Left ventricle myocardium superior (tissue), 1 donor: Measurements from ENCODE around the gene CPSF3. TPM values are rescaled to one million over a fixed set of nuclear protein-coding genes. Genes with fewer than 3 reads are reported as not detected.

ENCODE experiments used
- ATAC-seq: fragments of 200-7000 bp; cut with Tn5 transposase; one replicate; pipeline ENCODE4 v1.9.1; 2020; ENCODE audit warnings: mild to moderate bottlenecking, moderate library complexity
- DNase-seq: peaks from one replicate; pipeline ENCODE4 v3.0.0-alpha.2; 2020
- intact Hi-C: fragments of 100-400 bp; cut with micrococcal nuclease; formaldehyde crosslinking; loops from one replicate; pipeline ENCODE4 v1.11.0; 2022
- long read RNA-seq: library from polyadenylated mRNA; unstranded; transcript quantifications from one replicate; pipeline ENCODE4 v2.0.0, GENCODE V29; 2021
- total RNA-seq: library from RNA; stranded (reverse); fragmentation: NEBNext Ultra II Directional; extraction: Animal tissue kit (Norgen Biotek cat#: 25700); gene quantifications from one replicate; pipeline ENCODE4 v1.2.1, GENCODE V29; 2021
- donor health status: DM: no; HTN: yes; CAD: no; lungs with severe emphysema.

CPSF3 gene
- total RNA-seq = 15.5 TPM
- long read RNA-seq, transcript CPSF3-201 (18 exons, 2,345 nt) = major isoform, 37 of 41 reads
- long read RNA-seq, partial matches to known transcripts = 1 of 41 reads
- long read RNA-seq, other reads (novel, unspliced or antisense) = 3 of 41 reads

- ATAC-seq (peak; percentile 97), DNase-seq (peak; percentile 99)
- intact Hi-C loops = no loop called here
These were observed at the start of gene CPSF3, which contains the start of gene ITGB1BP1 for GRCh38 chr2:9423100-9423921. Gene CPSF3 (plus strand): TSS chr2:9423654. CDS start chr2:9423774, 120 bp downstream. Gene ITGB1BP1 (minus strand): TSS chr2:9423528. CDS start chr2:9418697, 4,831 bp downstream.

DNA sequence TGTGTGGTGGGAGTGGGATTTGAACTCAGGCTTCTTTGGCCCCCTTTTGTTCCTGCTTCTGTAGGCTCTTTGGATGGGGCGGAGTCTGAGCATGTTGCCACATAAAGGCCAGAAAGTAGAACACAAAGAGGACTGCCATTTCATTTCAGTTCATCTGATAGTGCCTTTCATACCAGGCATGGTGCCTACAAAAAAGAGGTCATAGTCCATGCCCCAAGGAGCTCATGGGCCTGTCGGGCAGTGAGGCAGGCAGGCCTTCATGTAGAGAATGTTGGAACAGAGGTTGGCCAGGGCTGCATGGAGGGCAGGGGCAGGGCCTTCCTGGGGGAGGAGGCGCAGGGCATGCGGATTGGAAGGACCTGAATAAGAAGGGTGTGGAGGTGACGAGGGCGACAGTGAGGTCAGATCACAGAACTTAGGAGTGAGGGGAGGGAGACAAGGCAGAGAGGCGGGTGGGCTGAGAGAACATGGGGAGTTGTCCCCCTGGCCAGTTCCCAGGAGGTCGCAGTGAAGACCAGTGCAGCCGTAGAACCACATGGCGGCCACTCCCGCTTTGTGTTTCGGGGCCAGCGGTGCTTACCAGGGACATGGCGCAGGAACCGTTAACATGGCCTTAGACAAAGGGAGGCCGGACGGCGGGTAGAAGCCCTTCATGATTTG, 49.3 kb upstream of the CPSF3 start:
- no peak for ATAC-seq
- intact Hi-C loops = no loop called here
- DNase-seq = no peak

DNA sequence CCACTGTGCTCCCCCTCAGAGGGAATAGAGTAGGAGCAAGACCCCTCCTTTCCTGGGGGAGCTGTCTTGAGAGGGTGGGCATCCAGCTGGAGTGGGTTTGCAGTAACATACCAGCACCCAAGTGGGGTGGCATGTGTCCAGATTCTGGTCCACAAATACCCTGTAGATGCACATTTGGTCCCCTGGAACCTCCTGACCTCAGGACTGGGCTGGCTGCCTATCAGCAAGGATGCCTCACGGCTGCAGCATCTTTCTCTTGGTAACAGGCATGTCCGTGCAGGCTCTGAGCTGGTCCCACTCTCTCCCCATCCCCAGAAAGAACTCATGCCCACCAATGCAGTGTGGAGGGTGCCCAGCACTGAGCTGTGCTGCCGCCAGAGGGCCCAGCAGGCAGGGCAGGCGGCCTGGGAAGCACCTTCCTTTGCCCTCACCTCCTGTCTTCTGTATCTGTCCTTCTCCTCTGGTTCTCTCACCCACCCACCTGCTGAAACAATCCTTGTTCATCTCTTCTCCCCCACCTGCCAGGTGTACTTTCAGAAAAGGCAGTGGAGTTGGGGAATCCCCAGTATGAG, 47.5 kb upstream of the CPSF3 start:
- DNase-seq = no peak
- intact Hi-C loops = no loop called here
- no peak for ATAC-seq

DNA sequence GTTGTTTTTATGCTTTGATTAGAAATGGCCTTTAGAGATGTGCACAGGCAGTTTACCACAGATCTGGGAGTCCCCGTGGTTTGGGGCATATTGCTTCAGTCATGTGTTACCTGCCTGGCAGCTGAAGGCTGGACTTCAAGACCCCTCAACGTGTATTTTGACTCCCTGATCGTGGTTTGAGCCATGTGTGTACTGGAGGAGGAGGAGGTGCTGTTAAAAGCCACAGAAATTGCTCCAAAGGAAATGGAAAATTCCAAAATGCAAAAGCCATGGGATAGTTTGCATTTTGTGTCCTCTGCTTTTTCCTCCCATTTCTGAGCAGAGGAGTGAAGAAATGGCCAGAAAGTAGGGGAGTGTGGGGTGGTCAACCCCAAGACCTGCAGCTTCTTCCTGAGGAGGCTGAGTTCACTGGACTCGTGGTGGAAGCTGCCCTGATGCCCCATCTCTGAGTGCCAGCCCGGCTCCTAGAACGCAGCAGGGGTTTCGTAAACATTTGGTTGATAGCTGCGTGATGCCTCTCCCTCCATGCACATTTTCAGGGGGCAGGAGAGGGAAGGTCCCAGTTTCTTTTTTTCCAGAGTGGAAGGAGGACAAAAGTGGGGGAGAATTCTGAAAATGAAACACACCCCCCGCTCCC, 45.9 kb upstream of the CPSF3 start:
- DNase-seq (no peak), ATAC-seq (no peak)
- intact Hi-C loops = no loop called here

DNA sequence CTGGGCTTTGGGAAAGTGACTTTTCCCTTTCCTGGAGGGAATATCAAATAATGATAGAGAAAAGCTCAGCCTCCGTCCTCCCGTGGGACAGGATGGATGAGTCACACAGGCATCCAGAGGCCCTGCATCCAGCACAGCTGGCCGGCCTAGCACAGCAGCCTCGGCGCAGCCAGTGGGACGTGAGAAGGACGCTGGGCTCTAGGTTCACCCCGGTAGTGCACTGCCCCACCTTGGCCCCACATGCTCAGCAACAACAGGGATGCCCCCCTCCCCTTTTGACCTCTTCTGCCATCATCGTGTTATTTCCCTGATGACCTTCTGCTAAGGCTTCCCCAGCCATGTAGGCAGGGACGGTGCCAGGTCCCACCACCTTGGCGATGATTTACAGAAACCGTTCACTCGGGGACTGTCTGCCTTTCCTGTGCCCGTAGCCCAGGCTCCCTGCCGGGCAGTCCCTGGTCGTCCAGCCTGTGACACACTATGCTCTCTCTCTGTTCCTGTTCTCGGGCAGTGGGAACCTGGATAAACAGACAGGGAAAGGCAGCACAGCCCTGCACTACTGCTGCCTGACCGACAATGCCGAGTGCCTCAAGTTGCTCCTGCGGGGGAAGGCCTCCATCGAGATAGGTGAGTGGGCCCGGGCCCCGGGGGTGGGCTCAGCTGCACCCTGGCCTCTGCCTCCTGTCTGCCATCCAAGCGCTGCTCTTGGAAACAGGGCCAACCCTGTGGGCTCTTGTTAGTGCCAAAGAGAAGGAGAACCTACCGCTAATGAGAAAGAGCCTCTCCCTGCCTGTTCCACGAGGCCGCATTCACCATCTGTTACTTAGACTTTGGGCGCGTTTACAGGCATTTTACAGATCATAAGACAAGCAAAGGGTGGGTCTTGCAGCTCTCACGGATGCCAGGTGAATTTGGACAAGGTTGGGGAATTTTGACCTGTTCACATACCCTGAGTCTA, 44.7 kb upstream of the CPSF3 start:
- intact Hi-C loops = no loop called here
- ATAC-seq (peak; percentile 88), DNase-seq (peak; percentile 88)

DNA sequence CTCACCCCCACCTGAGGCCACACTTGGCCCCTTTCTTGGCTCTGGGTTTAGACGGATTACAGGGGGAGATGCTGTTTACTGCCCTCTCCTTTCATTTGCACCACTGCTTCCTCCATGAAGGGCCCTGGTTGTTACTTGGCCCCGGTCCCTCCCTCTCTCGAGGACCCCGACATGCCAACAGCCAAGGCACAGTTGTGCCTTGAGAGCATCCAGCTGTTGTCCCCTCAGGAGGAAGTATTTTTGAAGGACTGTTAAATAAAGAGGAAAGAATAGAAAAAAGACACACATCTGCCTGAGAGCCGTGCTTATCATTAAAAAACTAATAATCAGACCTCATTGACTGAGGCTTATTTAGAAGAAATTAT, 44.1 kb upstream of the CPSF3 start:
- no peak for DNase-seq
- no peak for ATAC-seq
- intact Hi-C loops = no loop called here

DNA sequence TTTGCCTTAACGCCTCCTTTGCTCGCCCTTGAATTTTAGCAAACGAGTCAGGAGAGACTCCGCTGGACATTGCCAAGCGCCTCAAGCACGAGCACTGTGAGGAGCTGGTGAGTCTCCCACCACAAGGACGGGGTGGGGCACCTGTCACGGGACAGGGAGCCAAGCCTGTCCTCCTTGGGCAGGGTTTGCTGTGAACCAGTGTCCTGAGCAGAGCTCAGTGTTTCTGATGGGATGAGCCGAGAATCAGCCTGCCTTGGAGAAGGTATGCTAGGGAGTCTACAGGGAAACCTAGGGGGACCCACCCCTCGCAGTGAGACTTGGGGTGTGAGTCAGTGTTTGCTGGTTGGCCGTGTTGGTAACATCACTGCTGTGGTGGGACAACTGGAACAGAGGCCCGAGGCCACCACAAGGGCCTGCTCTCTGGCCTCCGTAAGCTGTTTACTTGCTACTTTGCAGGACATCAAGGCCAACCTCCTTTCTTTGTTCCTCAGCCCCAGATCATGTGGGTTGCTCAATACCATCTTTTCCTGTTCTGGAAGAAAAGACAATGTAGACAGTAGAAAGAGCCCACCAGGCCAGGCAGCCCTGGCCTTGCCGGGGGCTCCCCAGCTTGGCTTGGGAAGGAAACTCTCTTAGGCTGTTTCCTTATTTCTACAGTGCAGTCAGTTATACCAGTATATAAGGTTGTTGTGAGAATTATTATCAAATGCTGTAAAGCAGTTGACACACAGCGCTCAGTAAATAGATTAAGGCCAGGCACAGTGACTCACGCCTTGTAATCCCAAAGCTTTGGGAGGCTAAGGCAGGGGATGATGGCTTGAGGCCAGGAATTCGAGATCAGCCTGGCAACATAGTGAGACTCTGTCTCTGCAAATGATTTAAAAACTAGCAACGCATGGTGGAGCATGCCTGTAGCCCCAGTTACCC, 42.5 kb upstream of the CPSF3 start:
- DNase-seq = peak; percentile 46
- peak; percentile 71 for ATAC-seq
- intact Hi-C loops = no loop called here

- no peak for ATAC-seq
- intact Hi-C loops = no loop called here
- no peak for DNase-seq
These were observed 40.7 kb upstream of the CPSF3 start for GRCh38 chr2:9382604-9383235.

- DNase-seq (no peak), ATAC-seq (no peak)
- intact Hi-C loops = no loop called here
These were observed 38.9 kb upstream of the CPSF3 start for GRCh38 chr2:9384521-9384920.

DNA sequence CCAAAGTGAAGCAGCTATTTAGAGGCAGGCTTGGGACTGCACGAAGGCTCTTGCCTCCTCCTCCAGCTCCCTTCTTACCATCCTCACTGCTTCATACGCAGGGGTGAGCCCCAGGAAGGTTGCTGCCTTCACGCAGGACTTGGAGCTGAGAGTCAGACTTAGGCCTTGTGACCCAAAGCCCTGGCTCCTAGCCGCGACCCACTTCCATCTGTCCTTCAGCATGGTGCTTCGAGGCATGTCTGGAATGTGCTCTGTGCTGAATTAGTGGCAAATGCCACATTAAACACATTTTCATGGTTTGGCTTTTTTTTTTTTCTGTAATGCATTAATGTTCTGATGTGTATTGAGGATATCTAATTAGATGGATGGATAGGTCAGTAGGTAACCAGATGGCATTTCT, 37.6 kb upstream of the CPSF3 start:
- DNase-seq (no peak), ATAC-seq (no peak)
- intact Hi-C loops = no loop called here

GRCh38 chr2:9388199-9388681, 35.2 kb upstream of the CPSF3 start:
- ATAC-seq (no peak), DNase-seq (no peak)
- intact Hi-C loops = no loop called here

- no peak for ATAC-seq
- intact Hi-C loops = no loop called here
- no peak for DNase-seq
These were observed 34.2 kb upstream of the CPSF3 start for GRCh38 chr2:9388950-9389911.

DNA sequence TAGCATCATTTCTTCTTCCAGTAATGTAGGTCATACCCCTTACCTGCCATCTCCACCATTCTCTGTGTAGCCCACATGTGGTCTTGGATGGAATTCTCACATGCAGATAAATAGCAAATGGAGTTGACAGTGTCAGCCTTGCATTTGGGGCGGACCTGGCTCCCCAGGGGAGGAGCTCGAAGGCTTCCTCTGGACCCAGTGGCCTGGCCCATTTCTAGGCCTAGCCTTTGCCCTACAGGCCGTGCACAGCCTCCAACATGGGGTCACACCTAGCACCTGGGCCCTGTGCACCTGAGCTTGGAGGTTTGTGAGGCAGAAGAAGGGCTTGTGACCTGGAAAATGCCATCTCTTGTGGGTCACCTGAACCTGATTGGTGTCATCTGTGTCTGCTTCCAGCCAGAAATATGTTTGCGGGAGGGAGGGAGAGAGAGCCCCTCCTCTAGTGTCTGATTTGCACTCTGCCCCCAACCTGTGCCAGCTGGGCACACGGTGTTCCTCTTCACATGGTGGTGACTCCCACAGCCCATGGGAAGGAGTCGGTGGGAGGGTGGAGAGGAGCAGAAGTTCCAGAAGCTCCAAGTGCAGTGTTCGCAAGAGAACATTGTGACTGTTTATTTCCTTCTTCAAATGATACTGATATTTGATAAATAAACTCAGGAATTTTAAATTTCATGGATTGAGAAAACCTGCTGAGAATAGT, 33.2 kb upstream of the CPSF3 start:
- intact Hi-C loops = no loop called here
- DNase-seq (no peak), ATAC-seq (no peak)

GRCh38 chr2:9390991-9391390, 32.5 kb upstream of the CPSF3 start:
- DNase-seq (no peak), ATAC-seq (no peak)
- intact Hi-C loops = no loop called here

DNA sequence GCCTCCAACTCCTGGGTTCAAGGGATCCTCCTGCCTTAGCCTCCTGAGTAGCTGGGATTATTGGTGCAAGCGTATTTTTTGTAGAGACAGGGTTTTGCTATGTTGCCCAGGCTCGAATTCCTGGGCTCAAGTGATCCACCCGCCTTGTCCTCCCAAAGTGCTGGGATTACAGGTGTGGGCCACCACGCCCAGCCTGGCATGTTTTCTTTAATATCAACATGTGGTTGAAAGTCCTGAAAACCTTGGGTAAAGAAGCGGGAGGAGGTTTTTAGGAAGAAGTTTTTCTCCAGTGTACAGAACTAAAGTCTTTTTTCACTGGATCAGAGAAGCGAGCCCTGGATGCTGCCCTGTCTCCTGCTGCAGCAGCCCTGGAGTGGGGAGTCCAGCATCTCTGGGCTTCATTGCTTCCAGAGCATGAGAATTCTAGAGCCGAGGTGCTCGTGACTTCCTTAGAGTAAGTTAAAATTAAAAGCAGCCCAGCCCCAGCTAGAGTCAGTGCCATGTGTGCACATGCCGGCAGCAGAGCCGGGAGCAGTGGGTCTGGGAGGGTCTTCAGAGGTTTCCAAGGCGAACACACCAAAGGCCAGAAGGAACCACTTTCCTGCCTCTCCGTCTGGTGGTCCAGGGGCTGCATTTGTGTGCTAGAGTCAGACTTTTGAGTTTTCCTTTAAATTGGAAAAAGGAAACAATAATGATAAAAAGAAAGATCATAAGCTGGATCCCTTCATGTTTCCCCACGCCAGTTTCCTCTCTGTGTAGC, 31.3 kb upstream of the CPSF3 start:
- DNase-seq = no peak
- no peak for ATAC-seq
- intact Hi-C loops = no loop called here
